ELR (cell line): ENCODE data around the gene MARCHF2.
"Not testable (repeated sequence)": the region's sequence is repeated elsewhere in the genome, so short reads cannot be mapped to it uniquely, and the experiment has no call there.

Source experiments
- DNase-seq: peaks from one replicate; pipeline ENCODE4 v3.0.0-alpha.2; 2015; ENCODE audit warnings: low read depth

MARCHF2 gene

GRCh38 chr19:8412783-8413628 lies at the start of gene MARCHF2:
TSS of gene MARCHF2 (plus strand) at chr19:8413305. CDS start at chr19:8421841, 8,536 bp downstream.
- peak; percentile 96 for DNase-seq

GRCh38 chr19:8363803-8364771 lies 49.0 kb upstream of the MARCHF2 start, which contains the start of gene ANGPTL4:
TSS of gene ANGPTL4 (plus strand) at chr19:8364155. CDS start at chr19:8364322, 167 bp downstream.
- peak; percentile 86 for DNase-seq

DNA sequence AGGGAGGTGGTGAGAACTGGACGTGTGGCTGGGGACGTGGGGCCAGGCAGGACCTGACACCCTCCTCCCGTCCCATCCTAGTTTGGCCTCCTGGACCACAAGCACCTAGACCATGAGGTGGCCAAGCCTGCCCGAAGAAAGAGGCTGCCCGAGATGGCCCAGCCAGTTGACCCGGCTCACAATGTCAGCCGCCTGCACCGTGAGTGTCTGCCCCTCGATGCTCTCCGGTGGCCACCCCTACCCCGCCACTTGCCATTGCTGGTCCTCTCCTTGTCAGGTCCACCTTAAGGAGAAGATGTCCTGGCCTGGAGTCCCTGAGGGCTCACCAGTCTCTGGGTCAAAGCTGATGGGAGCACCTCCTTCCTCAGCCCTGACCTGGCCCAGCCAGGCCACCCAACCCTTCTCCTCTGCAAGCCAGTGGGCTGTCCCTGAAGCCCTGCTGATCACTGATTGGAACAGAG lies 47.0 kb upstream of the MARCHF2 start:
- DNase-seq = no peak

DNA sequence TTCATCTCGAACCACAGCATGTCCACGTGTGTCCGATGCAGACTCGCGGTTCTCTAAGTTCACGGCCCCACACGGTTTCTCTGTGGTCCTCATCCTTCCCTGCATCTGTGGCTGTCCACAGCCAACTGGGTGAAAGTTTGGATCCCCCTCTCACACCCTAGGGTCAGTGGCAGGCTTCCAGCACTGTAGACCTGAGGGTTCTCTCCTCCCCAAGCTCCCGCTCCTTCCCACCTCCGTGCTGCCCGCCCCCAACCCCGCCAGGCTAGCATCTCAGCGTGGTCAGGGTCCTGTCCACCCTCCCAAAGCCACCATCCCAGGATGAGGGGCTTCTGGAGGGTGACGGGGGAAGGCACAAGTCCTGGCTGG lies 46.2 kb upstream of the MARCHF2 start:
- no peak for DNase-seq

DNA sequence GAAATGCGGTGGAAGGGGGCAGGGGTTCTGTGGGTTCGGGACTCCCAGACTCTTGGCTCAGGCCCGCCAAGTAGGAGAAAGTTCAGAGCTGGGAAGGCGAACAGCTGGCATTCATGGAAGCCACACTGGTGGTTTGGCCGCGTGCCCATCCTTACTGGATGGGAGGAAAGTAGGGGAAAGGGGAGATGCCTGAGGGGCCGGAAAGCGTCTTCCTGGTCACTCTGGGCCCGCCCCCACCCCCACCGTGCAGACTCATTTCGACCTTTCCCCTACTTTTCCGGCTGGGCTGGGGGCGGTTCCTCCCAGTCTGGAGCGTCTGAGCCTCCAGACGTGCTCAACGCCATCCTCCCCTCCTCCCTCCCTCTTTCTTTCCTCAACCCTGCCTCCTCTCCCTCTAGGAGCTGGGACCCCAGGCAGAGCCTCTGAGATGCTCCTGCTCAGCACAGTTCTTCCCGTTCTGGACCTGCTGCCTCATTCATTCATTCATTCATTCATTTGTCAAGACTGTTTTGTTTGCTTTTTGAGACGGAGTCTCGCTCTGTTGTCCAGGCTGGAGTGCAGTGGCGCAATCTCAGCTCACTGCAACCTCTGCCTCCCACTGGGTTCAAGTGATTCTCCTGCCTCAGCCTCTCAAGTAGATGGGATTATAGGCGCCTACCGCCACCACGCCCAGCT lies 45.6 kb upstream of the MARCHF2 start:
- peak; percentile 98 for DNase-seq

DNA sequence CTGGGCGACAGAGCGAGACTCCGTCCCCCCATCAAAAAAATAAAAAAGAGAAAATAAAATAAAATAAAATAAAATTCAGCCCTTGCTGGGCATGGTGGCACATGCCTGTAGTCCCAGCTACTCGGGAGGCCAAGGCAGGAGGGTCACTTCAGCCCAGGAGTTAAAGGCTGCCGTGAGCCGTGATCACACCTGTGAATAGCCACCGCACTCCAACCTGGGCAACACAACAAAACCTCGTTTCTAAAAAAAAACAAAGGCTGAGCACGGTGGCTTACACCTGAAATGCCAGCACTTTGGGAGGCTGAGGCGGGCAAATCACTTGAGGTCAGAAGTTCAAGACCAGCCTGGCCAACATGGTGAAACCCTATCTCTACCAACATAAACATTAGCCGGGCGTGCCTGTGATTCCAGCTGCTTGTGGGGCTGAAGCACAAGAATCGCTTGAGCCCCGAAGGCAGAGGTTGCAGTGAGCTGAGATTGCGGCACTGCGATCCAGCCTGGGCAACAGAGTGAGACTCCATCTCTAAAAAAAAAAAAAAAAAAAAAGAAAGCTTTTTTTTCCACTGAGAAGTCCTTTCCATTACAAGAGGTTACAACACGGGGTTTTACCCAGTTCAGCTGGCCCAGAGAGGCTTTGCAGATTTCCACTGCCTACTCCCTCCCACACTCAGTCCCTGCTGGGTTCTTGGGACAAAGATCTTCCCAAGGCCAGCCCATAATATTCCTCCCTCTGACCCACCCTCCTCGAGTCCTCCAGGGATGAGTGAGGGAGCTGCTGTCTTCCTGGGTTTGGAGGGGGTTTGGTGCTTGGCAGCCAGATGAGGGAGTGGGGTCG lies 42.7 kb upstream of the MARCHF2 start:
- no peak for DNase-seq

DNA sequence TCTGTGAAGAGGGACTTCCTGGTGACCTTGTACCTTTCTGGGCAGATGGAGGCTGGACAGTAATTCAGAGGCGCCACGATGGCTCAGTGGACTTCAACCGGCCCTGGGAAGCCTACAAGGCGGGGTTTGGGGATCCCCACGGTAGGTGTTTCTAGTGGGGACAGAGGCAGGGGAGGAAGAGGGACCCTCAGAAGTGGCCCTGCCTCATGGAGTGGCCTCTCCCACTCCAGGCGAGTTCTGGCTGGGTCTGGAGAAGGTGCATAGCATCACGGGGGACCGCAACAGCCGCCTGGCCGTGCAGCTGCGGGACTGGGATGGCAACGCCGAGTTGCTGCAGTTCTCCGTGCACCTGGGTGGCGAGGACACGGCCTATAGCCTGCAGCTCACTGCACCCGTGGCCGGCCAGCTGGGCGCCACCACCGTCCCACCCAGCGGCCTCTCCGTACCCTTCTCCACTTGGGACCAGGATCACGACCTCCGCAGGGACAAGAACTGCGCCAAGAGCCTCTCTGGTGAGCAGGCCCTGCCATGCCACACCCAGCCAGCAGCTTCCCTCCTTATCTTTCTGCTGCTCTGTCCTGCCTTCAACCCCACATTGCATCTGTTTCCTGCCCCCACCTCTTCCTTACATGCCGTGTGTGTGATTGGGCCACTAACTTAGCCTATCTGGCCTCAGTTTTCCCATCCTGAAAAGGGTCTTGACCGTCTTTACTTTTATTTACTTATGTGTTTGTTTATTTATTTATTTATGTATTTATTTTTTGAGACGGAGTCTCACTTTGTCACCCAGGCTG lies 41.9 kb upstream of the MARCHF2 start:
- no peak for DNase-seq

GRCh38 chr19:8373867-8374813 lies 39.0 kb upstream of the MARCHF2 start:
- no peak for DNase-seq

GRCh38 chr19:8375766-8376165 lies 37.3 kb upstream of the MARCHF2 start:
- not testable (repeated sequence) for DNase-seq

- not testable (repeated sequence) for DNase-seq
Measured at GRCh38 chr19:8376373-8376974, 36.6 kb upstream of the MARCHF2 start.

GRCh38 chr19:8377598-8377997 lies 35.5 kb upstream of the MARCHF2 start:
- no peak for DNase-seq

GRCh38 chr19:8379156-8379891 lies 33.8 kb upstream of the MARCHF2 start:
- DNase-seq = not testable (repeated sequence)

GRCh38 chr19:8384569-8384968 lies 28.5 kb upstream of the MARCHF2 start:
- DNase-seq = not testable (repeated sequence)

- not testable (repeated sequence) for DNase-seq
Measured at GRCh38 chr19:8385103-8385502, 28.0 kb upstream of the MARCHF2 start.

GRCh38 chr19:8385566-8385965 lies 27.5 kb upstream of the MARCHF2 start:
- not testable (repeated sequence) for DNase-seq

- DNase-seq = not testable (repeated sequence)
Measured at GRCh38 chr19:8386419-8386818, 26.7 kb upstream of the MARCHF2 start.

- DNase-seq = no peak
Measured at GRCh38 chr19:8386990-8387389, 26.1 kb upstream of the MARCHF2 start.
